GM19452 (cell line): Measurements from ENCODE around the gene APAF1.

Experiments used
- ATAC-seq: cut with Tn5 transposase; IDR thresholded peaks from one replicate; pipeline ENCODE4 v1.9.1; 2021; ENCODE audit not compliant: unreplicated experiment

APAF1 gene

DNA sequence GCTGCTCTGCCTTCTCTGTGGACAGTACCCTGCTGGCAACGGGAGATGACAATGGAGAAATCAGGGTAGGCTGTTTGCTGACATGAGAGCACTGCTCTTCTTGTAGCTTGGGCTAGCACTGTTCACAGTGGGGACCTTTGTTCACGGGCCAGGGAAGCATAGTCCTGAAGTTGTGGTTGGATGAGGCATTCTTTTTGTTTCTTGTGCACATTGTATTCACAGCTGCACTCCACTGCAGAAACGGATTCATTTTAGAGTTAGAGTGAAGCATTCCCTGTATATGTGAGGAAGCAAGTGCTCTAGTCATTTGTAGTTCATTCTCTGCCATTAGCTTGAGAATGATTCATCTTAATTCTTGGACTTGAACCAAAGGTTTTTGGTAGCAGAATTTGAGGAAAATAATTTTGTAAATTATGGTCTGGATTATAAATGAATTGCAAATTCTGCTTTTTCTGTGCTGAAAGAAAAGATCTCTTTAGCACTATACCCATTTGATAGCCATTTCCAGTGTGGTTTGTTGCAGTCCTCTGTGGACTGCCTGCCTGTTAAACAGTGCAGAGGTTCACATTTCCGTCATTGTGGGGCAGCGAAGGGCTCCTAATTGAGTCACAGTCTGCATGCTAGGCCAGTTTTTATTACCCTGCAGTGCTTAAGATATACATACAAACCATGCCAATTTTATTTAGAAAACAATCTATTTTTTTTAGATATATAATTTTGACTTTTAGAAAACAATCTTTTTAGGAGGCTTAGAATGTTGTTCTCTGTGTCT is 80.6 kb downstream of the APAF1 start:
- ATAC-seq: peak; percentile 66

DNA sequence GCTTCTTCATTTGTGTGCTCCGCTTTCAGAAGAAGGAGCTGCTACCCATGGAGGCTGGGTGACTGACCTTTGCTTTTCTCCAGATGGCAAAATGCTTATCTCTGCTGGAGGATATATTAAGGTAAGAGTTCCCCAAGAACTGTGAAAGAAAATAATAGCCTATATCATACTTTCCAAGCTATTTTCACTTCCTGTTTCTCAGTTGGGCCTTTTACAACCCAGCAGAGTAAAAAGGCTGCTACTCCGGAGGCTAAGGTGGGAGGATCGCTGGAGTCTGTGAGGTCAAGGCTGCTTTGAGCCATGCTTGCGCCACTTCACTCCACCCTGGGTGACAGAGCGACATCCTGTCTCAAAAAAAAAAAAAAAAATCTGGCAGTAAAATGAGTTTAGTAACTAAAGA is 82.1 kb downstream of the APAF1 start:
- no peak for ATAC-seq

DNA sequence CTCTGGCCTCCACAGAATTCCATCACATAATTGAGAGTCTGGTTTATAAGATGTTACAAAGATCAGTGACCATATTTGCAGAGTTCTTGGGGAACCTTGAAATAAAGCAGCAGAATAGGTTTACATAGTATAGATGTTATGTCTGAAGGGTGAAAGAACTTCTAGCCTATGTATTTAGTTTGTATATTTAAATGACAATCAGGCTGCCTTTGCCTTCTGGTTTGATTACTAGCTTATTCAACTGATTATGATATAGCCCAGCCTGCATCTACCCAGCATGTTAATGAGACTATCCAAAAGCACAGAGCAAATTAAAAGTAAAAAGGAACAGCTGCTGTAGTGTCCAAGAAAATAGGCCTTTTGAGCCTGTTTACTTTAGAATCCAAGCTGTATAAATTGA is 85.3 kb downstream of the APAF1 start:
- no peak for ATAC-seq

DNA sequence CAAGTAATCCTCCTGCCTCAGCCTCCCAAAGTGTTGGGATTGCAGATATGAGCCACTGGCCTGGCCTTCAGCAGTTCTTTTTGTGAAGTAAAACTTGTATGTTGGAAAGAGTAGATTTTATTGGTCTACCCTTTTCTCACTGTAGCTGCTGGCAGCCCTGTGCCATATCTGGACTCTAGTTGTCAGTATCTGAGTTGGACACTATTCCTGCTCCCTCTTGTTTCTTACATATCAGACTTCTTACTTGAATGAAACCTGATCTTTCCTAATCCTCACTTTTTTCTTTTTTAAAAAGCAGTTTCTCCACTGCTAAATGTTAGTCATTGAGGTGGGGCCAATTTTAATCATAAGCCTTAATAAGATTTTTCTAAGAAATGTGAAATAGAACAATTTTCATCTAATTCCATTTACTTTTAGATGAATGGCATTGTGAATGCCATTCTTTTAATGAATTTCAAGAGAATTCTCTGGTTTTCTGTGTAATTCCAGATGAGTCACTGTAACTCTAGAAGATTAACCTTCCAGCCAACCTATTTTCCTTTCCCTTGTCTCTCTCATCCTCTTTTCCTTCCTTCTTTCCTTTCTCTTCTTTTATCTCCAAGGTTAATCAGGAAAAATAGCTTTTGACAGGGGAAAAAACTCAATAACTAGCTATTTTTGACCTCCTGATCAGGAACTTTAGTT is 88.7 kb downstream of the APAF1 start:
- no peak for ATAC-seq

DNA sequence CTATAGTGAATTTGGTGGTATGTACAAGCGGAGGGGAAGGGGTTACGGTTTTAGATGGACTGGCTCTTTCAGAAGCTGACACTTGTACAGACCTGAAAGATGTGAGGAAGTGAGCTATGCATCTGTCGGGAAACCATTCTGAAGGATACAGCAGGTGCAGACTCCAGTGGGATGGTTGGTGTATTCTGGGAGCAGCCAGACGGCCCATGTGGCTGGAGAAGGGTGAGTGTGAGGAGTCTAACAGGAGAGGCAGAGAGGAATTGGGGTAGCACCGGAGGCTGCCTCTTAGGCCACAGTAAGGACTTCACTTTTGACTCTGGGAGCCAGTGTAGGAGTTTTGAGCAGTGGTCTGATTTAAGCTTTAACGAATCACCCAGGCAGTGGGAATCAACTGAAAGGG is 90.7 kb downstream of the APAF1 start:
- no peak for ATAC-seq

DNA sequence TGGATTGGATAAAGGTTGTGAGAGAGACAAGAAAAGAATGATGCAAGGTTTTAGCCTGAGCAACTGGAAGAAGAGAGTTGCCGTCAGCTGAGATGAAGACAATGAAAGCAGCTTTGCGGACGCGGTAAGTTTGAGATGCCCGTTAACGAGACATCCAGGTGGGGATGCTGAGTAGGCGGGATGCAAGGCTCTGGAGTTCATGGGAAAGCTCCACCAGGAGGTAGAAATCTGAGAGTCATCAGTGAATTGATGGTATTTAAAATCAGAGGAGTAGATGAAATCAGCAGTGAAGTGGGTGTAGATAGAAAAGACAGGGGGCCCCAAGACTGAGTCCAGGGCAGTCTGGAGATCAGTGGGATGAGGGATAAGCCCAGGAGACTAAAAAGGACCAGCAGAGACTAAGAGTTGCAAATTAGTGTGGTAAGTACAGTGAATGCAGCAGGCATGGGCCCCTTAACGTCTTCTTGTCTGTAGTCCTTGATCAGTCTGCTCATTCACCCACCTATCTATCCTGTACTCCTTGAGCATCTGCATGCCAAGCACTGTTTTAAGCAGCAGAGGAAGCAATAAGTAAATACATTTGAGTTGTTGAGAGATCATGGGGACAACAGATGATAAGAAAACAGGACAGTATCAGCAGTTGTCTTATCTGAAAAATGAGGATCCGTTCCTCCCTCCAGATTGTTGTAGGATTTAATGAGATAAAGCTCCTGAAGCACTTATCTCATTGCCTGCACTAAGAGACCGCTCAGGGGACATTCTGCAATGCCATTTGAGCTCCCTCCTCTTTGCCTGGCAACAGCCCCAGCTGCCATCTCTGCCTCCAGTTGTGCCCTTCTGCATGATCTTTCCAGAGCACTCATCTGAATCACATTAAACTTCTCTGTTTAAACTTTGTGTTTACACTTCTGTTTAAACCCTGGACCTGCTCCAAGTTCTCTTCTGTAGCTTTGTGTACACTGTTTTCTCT is 91.5 kb downstream of the APAF1 start:
- no peak for ATAC-seq

DNA sequence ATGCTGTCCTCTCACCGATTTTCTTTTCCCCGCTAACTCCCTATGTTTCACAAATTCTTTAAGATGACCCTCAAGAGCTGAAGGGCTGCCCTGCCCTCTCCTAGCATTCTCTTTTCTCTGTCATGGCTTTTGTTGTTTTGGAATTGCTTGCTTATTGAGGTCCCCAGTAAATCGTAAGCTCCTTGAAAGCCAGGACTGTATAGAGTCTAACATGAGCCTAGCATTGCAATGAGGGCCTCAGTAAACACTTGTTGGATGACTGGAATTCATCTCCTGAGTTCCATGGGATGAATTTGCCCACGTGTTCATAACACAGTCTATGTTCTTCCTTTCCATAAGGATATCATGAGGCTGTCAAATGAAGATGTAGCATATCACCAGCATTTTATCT is 92.2 kb downstream of the APAF1 start:
- no peak for ATAC-seq

DNA sequence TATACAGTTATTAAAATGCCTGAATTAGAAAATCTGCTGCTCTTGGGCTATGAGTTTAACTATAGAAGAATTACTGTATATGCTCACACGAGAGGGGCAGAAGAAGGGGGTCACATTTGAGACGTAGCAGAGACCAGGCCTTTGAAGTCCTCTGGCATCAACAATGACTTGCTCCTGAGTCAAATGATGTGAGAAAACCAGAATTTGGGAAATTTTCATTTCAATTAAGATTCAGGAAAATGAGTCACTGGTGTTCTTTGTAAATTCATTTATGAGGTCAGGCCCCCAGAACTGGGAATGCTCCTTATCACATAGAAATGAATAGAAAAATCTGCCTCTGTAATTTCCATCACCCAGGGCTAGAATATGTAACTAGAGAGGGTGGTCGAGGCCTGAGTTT is 92.9 kb downstream of the APAF1 start:
- no peak for ATAC-seq

DNA sequence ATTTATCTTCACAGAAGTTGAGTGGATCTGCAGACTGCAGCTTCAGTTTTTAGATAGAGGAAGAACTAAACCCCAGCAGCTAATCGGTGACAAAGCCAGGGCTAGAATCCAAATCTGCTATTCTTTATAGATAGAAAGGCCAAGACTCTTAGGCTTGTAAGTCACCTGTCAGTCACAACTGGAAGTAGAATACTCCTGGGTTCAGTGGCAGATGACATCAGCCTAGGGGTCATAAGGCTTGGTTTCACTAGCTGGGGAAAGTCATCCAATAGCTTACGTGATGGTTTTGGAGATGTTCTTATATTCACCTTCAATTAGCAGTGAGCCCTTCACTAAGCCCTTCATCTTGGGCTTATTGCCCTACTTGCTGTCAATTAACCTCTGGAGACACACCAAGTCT is 93.4 kb downstream of the APAF1 start:
- no peak for ATAC-seq

DNA sequence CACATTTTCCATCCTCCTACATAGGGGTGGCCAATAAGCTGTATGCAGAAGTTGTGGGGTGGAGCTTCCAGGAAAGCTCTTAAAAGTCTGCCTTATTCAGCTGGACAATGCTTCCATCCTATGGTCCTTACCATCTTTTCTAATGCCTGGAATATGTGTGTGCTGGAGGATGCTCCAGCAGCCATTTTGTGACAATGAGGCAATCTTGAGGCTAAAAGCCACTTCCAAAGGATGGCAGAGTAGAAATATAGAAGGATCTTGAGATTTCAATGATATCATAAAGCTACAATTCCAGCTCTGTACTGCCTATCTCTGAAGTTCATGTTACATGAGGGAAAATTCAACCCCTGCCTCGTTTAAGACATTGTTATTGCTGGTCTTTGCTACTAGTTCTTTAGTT is 95.7 kb downstream of the APAF1 start:
- no peak for ATAC-seq

DNA sequence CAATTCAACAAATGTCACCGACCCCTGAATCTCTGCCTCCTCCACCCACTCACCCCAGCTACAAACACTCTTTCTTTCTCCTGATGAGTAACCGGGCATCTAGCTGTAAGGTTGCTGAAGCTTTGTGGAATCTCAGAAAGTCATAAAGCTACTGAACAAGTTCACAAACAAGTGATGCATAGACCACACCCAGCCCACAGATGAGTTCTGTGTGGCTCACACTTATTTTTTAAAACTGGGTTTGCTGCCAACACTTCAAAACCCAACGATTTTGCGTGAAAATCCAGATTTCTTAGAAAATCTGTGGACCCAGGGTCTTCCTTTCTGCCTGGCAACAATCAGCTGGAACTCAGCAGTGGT is 96.1 kb downstream of the APAF1 start:
- ATAC-seq: no peak

DNA sequence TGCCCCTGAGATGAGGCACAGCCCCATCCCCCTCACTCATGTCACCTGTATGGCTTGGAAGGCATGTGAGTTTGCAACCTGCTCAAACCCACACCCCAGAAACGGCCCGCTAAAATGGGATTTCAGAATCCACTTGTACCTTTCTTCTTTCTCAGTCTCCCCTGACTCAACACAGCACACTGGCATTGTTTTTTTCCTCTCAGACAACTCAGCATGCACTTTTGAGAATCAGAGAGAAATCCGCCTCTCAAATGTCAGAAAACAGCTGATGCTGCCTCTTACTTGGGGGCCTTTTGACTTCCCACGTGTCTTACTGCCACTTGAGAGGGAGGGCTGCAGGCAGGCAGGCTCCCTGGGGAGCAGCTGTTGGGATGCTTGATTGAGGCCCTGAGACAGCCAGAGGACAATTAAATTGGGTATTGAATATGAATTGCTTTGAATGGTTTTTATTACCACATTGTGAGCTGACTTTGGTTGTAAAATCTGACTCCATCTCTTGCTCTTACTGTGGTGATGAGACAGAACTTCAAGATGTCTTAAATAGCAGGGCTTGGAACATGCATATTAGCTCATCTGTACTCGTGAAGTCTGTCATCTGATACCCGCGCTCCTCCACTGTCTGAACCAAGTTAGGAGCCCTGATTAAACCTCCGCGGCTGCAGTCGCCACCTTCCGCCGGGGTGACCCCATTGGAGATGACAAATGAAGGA is 96.6 kb downstream of the APAF1 start:
- no peak for ATAC-seq

DNA sequence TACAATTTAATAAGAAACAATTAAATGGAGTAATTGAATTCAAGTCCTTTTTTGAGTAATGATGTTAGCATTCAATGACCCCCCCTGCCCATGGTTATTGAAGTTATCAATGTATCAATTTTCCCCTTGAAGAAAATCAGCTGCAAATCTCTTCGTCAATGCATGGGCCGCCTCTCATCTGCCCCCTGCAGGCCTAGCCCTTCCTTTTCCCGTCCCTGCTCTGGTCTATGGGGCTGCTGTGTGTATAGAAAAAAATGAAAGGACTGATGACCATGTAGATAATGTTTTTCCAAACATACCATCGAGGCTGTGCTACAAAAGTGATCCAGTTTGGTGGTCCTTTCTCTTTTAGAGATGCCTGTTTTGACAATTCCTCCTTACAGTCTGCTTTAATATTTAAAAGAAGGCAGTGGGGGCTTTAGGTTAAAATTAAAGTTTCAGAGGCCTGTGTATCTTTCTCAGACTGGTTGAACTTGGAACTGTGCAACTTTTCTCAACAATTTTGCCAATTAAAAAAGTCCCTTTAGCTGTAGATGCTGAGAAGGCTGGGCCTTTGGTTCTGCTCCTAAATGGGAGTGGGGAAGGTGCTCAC is 98.4 kb downstream of the APAF1 start:
- ATAC-seq: peak; percentile 61

DNA sequence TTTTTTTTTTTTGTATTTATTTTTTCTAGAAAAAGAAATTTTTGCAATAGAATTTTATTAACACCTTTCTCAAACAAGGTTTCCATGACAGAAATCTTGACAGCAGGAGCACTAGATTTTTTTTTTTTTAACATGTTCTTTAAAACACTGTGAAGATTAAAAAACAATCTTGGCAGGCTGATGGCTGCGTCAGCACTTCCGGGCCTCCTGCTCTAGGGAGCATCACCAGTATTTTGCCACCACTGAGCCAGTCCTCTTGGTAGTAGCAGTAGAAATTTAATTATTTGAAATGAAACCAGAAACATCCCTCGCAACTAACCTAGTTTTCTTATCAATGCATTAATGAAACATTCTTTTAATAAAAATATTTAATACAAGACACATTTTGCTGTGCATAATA is 99.6 kb downstream of the APAF1 start:
- no peak for ATAC-seq

DNA sequence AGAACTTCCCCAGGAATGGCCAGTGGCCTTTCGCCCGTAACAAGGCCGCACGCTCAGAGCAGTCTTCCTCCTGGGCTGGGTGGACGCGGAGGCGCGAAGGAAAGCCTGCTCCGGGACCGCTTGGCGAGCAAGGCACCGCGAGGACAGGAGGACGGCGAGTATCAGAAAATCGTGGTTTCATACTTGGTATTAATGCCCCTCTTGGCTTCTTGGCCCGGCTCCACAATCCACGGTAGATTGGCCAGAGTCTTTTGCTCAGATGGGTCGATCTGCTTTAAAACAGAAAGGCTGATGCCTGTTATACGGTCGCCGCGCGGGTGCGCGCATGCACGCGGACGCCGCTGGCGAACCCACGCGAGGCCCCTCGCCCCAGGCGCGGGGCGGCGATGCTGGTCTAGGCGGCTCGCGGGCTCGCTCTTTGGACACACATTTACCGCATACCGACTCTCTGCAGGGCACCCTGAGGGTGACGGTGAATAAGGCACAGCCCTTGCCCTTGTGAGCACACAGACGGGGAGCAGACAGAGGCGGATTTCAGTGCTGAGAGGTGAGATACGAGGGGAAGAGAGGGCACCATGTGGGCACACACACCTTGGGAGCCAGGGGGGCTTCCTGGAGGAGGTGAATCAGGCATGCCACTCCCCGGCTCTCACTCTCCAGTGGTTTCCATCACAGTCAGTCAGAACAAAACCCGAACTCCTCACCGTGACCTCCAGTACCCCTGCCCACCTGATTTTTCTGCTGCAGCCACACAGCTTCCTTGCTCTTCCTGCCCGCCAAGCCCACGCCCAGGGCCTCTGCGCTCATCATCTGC is 100.7 kb downstream of the APAF1 start:
- ATAC-seq: peak; percentile 52

DNA sequence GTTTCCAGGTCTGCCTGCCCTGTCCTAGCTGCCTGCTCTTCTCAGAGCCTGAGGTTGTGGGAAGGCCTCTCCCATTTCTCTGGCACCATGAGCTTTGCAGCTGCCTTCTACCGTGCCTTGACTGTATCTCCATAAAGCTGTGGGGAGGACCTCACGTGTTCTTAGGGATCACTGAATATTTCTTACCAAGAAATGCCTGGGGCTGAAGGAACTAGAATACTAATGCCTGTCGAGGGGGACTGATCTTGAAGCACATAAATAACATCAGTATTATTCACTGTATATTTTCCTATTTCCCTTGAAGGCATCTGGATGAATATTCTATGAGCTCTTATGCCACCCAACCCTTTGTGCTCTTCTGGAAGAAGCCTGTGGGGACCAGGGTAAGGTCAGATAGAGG is 103.4 kb downstream of the APAF1 start:
- no peak for ATAC-seq

DNA sequence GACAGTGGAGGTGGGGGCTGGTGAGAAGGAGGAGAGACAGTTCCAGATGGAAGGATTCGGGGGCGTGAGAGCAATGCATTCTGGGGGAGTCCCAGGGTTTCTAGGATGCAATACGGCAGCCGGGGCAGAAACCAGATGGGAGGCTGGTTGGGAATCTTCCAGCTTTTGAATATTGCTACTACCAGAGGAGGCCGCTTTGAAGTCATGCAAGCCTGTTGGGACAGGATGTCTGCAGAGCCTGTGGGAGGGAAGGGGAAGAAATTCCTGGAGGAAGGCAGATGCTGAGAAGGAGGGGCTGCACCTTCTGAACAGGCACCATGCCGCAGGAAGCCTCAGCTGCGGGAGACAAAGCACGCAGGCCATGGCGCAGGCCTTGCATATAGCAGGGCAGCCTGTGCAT is 105.4 kb downstream of the APAF1 start:
- no peak for ATAC-seq

DNA sequence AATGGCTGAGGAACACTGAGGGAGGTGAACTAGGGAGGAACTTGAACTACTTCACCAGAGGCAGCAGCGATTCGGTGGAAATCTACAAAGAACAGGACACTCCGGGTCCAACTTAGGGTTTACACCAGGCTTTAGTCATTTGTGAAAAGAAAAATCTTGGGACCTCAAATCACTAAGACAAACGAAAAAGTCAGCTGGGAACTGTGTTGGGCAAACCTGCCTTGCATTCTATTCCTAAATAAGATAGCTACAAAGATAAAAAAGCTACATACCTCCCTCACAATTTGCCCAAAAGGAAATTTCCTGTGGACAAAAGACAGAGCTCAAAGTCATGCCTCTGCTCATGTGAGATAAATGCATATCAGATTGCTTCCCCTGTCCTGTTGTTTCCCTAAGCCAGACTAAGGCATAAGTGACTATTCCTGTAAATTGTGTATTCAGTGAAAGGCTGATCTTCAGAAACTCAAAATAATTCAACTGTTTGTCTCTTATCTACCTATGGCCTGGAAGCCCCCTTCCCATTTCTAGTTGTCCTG is 106.6 kb downstream of the APAF1 start:
- no peak for ATAC-seq

DNA sequence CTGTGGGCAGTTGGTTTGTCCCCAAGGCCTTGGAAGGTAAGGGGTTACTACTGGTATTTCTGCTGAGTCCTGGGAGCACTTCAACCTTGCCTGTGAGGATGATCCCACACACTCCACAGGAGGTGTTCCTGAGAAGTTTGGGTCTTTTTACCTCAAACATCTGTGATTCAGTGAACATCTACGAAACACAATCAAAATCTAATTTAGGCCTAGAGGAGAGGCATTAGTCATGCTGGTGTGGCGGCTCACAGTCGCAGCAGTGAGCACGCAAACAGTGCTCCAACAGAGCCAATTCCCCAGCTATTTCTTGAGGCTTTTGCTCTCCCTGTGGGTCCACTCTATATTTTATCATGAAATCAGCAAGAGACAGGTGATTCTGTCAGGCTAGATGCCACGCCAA is 107.6 kb downstream of the APAF1 start:
- ATAC-seq: no peak

DNA sequence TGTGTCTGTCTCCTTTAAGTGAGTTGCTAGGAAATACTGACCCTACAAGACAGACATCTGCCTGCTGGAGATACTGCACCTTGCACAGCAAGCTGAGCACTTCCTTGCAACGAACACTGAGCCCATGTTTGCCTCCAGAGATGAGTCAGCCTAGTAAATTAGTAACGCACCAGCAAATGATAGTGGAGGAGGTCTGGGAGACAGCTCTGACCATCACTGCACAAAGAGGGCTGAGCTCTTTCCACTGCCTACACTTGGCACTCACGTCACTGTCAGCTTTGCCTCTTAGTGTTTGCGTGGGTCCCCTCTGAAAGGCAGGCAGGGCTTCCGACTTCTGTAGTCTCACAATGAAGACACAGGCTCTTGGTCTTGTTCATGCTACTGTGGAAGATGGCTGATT is 109.0 kb downstream of the APAF1 start:
- ATAC-seq: peak; percentile 99
